ENCODE data around the gene S100A11.
A peak's percentile ranks its signal among the peaks of the same experiment; 100 is the strongest.
"Not testable (repeated sequence)": the region's sequence is repeated elsewhere in the genome, so short reads cannot be mapped to it uniquely, and the experiment has no call there.

Gene S100A11

GRCh38 chr1:152036267-152037216 lies at the start of gene S100A11:
Gene S100A11 (minus strand): TSS chr1:152037004. CDS start chr1:152036915, 89 bp downstream.
- no peak for DNase-seq

- DNase-seq, result no peak
These were observed 48.0 kb upstream of the S100A11 start for GRCh38 chr1:152084853-152085252.

GRCh38 chr1:152081026-152081425 lies 44.2 kb upstream of the S100A11 start:
- DNase-seq, result not testable (repeated sequence)

GRCh38 chr1:152080494-152080893 lies 43.7 kb upstream of the S100A11 start:
- DNase-seq, result not testable (repeated sequence)

- DNase-seq, result no peak
These were observed 42.1 kb upstream of the S100A11 start for GRCh38 chr1:152078831-152079441.

GRCh38 chr1:152072311-152072710 lies 35.5 kb upstream of the S100A11 start:
- DNase-seq, result no peak

- no peak for DNase-seq
These were observed 34.3 kb upstream of the S100A11 start for GRCh38 chr1:152071123-152071522.

GRCh38 chr1:152067929-152068328 lies 31.1 kb upstream of the S100A11 start:
- DNase-seq, result no peak

GRCh38 chr1:152067150-152067549 lies 30.3 kb upstream of the S100A11 start:
- DNase-seq, result no peak

GRCh38 chr1:152061952-152062351 lies 25.1 kb upstream of the S100A11 start:
- DNase-seq, result no peak

GRCh38 chr1:152053375-152053774 lies 16.6 kb upstream of the S100A11 start:
- DNase-seq, result no peak

- DNase-seq, result peak; percentile 65
These were observed 15.8 kb upstream of the S100A11 start for GRCh38 chr1:152052606-152053005.

- no peak for DNase-seq
These were observed 14.3 kb upstream of the S100A11 start for GRCh38 chr1:152050886-152051675.

- no peak for DNase-seq
These were observed 12.7 kb upstream of the S100A11 start for GRCh38 chr1:152049291-152050083.

- DNase-seq, result peak; percentile 66
These were observed 11.7 kb upstream of the S100A11 start for GRCh38 chr1:152048416-152049009.

- peak; percentile 66 for DNase-seq
These were observed 11.1 kb upstream of the S100A11 start for GRCh38 chr1:152047730-152048415.

- no peak for DNase-seq
These were observed 10.6 kb upstream of the S100A11 start for GRCh38 chr1:152047413-152047729.

- no peak for DNase-seq
These were observed 7.6 kb upstream of the S100A11 start for GRCh38 chr1:152044386-152044785.

- DNase-seq, result no peak
These were observed 7.1 kb upstream of the S100A11 start for GRCh38 chr1:152043870-152044269.

GRCh38 chr1:152042030-152042429 lies 5.2 kb upstream of the S100A11 start:
- no peak for DNase-seq

- DNase-seq, result no peak
These were observed 3.1 kb upstream of the S100A11 start for GRCh38 chr1:152039886-152040285.

- no peak for DNase-seq
These were observed 2.7 kb upstream of the S100A11 start for GRCh38 chr1:152039461-152039860.

Data from NCI-H748 treated with DMSO at 0.1 percent for 48 hours (cell line).